Transverse colon (tissue), 4 donors: ENCODE results near the gene IZUMO1R.

Experiments
- CTCF ChIP-seq, 5 experiments: fragments of 200-600 bp in 3 of 5; fragments of 450-650 bp in 2 of 5; sonication (generic) in 3 of 5; IDR thresholded peaks; 1 replicate in 2 of 5; 2 replicates in 3 of 5; pipeline ENCODE4 v1.5.1; 2016 to 2017; ENCODE audit warnings: antibody characterized with exemption in 5 of 5, inconsistent platforms in 3 of 5, mild to moderate bottlenecking in 2 of 5, moderate library complexity in 1 of 5
- EP300 ChIP-seq: sonication (generic); formaldehyde crosslinking; IDR thresholded peaks from one replicate; pipeline ENCODE4 v1.6.1; 2017; ENCODE audit warnings: antibody characterized with exemption, low read depth
- POLR2A ChIP-seq: fragments of 450-650 bp; IDR thresholded peaks from one replicate; pipeline ENCODE4 v1.6.1; 2016; ENCODE audit warnings: antibody characterized with exemption, mild to moderate bottlenecking, moderate library complexity
- POLR2AphosphoS5 ChIP-seq, 3 donors: sonication (generic); formaldehyde crosslinking; IDR thresholded peaks; one replicate each; pipeline ENCODE4 v1.6.1; 2016; ENCODE audit warnings: antibody characterized with exemption in 3 of 3

- TF ChIP-seq CTCF (IDR thresholded peaks at IDR 0.05) (no peak), POLR2AphosphoS5 (IDR thresholded peaks at IDR 0.05) (no peak), POLR2A (no peak), EP300 (no peak)
Measured at GRCh38 chr11:94314064-94314463, 9.7 kb downstream of the IZUMO1R start.
